ENCODE measurements around the gene BMF.

The BMF gene

DNA sequence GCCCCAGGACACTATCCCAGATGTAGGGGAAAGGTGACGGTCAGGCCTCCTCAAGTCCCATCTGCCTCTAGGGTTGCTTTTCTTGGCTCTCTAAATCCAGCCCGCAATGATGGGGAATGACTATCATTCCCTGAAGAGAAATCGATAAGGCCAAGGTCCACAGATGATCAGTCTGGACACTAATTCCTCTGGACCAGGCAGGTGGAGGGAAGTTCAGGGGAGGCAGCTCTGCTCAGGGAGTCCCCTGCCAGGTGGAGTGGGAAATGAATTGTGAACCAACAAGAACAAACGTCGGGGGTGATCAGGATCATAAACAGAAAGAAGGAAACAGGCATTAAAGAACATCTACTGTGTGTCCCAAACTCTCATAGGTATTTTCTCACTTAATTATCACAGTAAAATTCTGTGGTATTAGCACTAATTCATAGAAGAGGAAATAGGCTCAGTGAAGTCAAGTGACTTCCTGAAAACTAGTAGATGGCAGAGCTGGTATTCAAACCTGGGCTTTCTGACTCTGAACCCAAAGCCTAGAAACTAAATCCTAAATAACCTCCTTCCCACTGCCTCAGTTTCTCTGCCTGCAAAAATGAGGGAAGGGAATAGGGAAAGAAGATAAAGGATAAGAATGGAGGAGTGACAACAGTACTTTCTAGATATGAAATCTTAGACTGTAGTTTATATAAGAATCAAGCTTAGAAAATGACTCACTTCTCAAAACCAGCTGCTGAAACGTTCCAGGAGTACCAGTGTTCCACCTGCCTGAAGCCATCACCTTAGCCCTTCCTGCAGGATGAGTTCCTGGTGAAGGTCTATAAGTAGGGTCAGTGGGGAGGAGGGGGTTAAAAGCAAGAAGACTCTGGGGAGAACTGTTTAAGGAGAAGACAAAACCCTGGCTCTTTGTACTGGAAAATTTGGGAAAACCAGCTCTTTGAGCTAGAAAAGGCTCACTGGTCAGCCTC, 7.5 kb downstream of the BMF start:
- H3K27ac ChIP-seq (replicated peaks), result peak overlapping the region; percentile 87
- no peaks in the 10 kb centered on the region for H3K27me3 ChIP-seq (ENCODE audit: insufficient read depth, poor library complexity, severe bottlenecking)
- no peak for DNase-seq (ENCODE audit: low read depth in 1 of 2, low spot score in 1 of 2)
- no peak for TF ChIP-seq POLR2AphosphoS5 (IDR thresholded peaks at IDR 0.05; ENCODE audit: low read depth)
- peak; percentile 78; the same call in 1 of the 2 replicates for TF ChIP-seq SPI1 (IDR thresholded peaks at IDR 0.05; ENCODE audit: borderline replicate concordance, low read depth)
- TF ChIP-seq REST (IDR thresholded peaks at IDR 0.05; ENCODE audit: insufficient replicate concordance, low read depth), result no peak
- H3K4me3 ChIP-seq (replicated peaks; ENCODE audit: insufficient read depth, low read length), result no peak overlapping the region

DNA sequence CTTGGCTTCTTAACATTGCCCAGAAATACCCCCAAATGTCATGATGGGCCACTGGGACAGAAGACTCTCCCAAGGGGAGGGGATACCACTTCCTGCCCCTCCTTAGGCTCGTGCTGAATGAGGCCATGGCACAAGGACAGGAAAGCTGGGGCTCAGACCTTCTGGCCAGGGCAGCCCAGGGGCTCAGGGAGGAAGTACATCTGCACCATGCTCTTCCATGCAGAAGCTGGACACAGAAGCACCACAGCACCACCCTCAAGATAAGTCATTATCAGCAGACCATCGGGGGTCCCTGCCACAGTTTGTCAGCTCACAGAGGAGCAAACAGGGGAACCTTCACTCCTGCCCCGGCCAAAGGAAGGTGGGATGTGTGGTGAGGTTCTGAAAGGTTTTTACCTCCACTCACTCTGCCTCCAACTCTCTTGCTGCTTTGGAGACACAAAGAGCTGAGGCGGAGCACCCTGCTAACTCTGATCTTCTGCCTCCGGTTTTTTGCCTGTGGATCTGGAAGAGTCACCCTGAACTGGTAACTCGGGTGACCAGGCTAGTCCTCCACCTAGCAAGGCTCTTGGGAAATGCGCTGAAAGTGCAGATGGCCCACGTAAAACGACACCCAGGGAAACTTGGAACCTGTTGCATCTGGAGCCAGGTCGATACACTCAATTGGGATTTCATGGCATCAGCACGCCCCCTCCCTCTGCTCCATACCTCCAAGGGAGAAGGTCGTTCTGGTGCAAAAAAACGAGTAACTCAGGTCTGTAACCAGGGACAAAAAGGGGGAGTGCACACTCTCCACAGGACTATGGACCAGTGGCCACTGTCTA, 8.3 kb downstream of the BMF start:
- no peaks in the 10 kb centered on the region for H3K27me3 ChIP-seq (ENCODE audit: insufficient read depth, poor library complexity, severe bottlenecking)
- H3K27ac ChIP-seq (replicated peaks), result peak overlapping the region; percentile 87
- no peak for DNase-seq (ENCODE audit: low read depth in 1 of 2, low spot score in 1 of 2)
- peak; percentile 39; the same call in 1 of the 2 replicates for TF ChIP-seq SPI1 (IDR thresholded peaks at IDR 0.05; ENCODE audit: borderline replicate concordance, low read depth)
- no peak for TF ChIP-seq REST (IDR thresholded peaks at IDR 0.05; ENCODE audit: insufficient replicate concordance, low read depth)
- no peak overlapping the region for H3K4me3 ChIP-seq (replicated peaks; ENCODE audit: insufficient read depth, low read length)

GRCh38 chr15:40098489-40099261, 10.0 kb downstream of the BMF start:
- DNase-seq (ENCODE audit: low read depth in 1 of 2, low spot score in 1 of 2), result peak; percentile 78 to 89
- H3K27me3 ChIP-seq (ENCODE audit: insufficient read depth, poor library complexity, severe bottlenecking), result no peaks in the 10 kb centered on the region
- no peak overlapping the region for H3K4me3 ChIP-seq (replicated peaks; ENCODE audit: insufficient read depth, low read length)
- no peak for TF ChIP-seq GABPA (IDR thresholded peaks at IDR 0.05; ENCODE audit: low read depth)
- TF ChIP-seq, protein P1, sequence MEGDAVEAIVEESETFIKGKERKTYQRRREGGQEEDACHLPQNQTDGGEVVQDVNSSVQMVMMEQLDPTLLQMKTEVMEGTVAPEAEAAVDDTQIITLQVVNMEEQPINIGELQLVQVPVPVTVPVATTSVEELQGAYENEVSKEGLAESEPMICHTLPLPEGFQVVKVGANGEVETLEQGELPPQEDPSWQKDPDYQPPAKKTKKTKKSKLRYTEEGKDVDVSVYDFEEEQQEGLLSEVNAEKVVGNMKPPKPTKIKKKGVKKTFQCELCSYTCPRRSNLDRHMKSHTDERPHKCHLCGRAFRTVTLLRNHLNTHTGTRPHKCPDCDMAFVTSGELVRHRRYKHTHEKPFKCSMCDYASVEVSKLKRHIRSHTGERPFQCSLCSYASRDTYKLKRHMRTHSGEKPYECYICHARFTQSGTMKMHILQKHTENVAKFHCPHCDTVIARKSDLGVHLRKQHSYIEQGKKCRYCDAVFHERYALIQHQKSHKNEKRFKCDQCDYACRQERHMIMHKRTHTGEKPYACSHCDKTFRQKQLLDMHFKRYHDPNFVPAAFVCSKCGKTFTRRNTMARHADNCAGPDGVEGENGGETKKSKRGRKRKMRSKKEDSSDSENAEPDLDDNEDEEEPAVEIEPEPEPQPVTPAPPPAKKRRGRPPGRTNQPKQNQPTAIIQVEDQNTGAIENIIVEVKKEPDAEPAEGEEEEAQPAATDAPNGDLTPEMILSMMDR (IDR thresholded peaks at IDR 0.05; ENCODE audit: insufficient read depth, low read length), result no peak
- peak; percentile 80 for TF ChIP-seq POLR2AphosphoS5 (IDR thresholded peaks at IDR 0.05; ENCODE audit: low read depth)
- TF ChIP-seq REST (IDR thresholded peaks at IDR 0.05; ENCODE audit: insufficient replicate concordance, low read depth), result peak; percentile 51
- TF ChIP-seq SPI1 (IDR thresholded peaks at IDR 0.05; ENCODE audit: borderline replicate concordance, low read depth), result peak; percentile 35; the same call in 1 of the 2 replicates
- peak overlapping the region; percentile 87 for H3K27ac ChIP-seq (replicated peaks)
